ENCODE results near the gene KL. TPM values are rescaled to one million over a fixed set of nuclear protein-coding genes. Genes with fewer than 3 reads are reported as not detected.

KL gene
- total RNA-seq, 1 donor from 2014 or later, result not detected

- H3K9me3 ChIP-seq (ENCODE audit: low read depth), result no peaks in the 10 kb centered on the region
- H3F3A ChIP-seq (ENCODE audit: low read depth), result no peaks in the 10 kb centered on the region
- H3K4me2 ChIP-seq, result no peak overlapping the region
- no peak overlapping the region for H3K27ac Mint-ChIP-seq
- no peak overlapping the region for H3K9ac ChIP-seq
- H3K9me3 Mint-ChIP-seq, result no peaks in the 10 kb centered on the region
- H3K27me3 Mint-ChIP-seq (ENCODE audit: insufficient read depth, low read depth), result no peaks in the 10 kb centered on the region
- no peaks in the 10 kb centered on the region for H4K20me1 ChIP-seq (ENCODE audit: low read depth)
- no peak overlapping the region for H3K27ac ChIP-seq
- no peaks in the 10 kb centered on the region for H3K4me1 ChIP-seq
- no peaks in the 10 kb centered on the region for H3K36me3 ChIP-seq
- no peaks in the 10 kb centered on the region for H3K27me3 ChIP-seq
- no peak overlapping the region for H2AFZ ChIP-seq (replicated peaks)
- no peak overlapping the region for H3K4me3 Mint-ChIP-seq
- no peaks in the 10 kb centered on the region for H3K36me3 Mint-ChIP-seq
- no peaks in the 10 kb centered on the region for H3K79me2 ChIP-seq (ENCODE audit: low read depth)
- no peak overlapping the region for H3K4me3 ChIP-seq
- H3K4me1 Mint-ChIP-seq, result no peaks in the 10 kb centered on the region
- TF ChIP-seq CTCF (IDR thresholded peaks at IDR 0.05) (no peak), EZH2 (IDR thresholded peaks at IDR 0.05) (no peak), EZH2phosphoT487 (IDR thresholded peaks at IDR 0.05) (no peak)
- DNase-seq (ENCODE audit: low spot score), result no peak
Measured at GRCh38 chr13:33076001-33076992, 60.1 kb downstream of the KL start.

- no peaks in the 10 kb centered on the region for H3K4me1 Mint-ChIP-seq
- Histone ChIP-seq H3K9ac (no peak overlapping the region), H2AFZ (replicated peaks) (no peak overlapping the region), H3K4me3 (no peak overlapping the region), H3F3A (ENCODE audit: low read depth) (no peaks in the 10 kb centered on the region), H3K79me2 (ENCODE audit: low read depth) (no peaks in the 10 kb centered on the region), H3K27me3 (no peaks in the 10 kb centered on the region), H3K27ac (no peak overlapping the region), H4K20me1 (ENCODE audit: low read depth) (no peaks in the 10 kb centered on the region), H3K4me2 (no peak overlapping the region), H3K4me1 (no peaks in the 10 kb centered on the region), H3K36me3 (no peaks in the 10 kb centered on the region), H3K9me3 (ENCODE audit: low read depth) (no peaks in the 10 kb centered on the region)
- no peaks in the 10 kb centered on the region for H3K9me3 Mint-ChIP-seq
- no peak for DNase-seq (ENCODE audit: low spot score)
- peaks cover 2% of the 10 kb centered on the region for H3K27me3 Mint-ChIP-seq (ENCODE audit: insufficient read depth, low read depth)
- no peaks in the 10 kb centered on the region for H3K36me3 Mint-ChIP-seq
- no peak for TF ChIP-seq EZH2phosphoT487 (IDR thresholded peaks at IDR 0.05)
- no peak for TF ChIP-seq EZH2 (IDR thresholded peaks at IDR 0.05)
- TF ChIP-seq CTCF (IDR thresholded peaks at IDR 0.05), result no peak
- H3K4me3 Mint-ChIP-seq, result no peak overlapping the region
- no peak overlapping the region for H3K27ac Mint-ChIP-seq
Measured at GRCh38 chr13:33078263-33078662, 62.0 kb downstream of the KL start.

- H3K27ac Mint-ChIP-seq, result no peak overlapping the region
- no peak overlapping the region for H3K4me3 Mint-ChIP-seq
- no peaks in the 10 kb centered on the region for H3K4me1 ChIP-seq
- no peaks in the 10 kb centered on the region for H3K79me2 ChIP-seq (ENCODE audit: low read depth)
- no peaks in the 10 kb centered on the region for H3K9me3 ChIP-seq (ENCODE audit: low read depth)
- no peak overlapping the region for H3K27ac ChIP-seq
- no peak overlapping the region for H3K4me2 ChIP-seq
- H2AFZ ChIP-seq (replicated peaks), result no peak overlapping the region
- H3K36me3 ChIP-seq, result no peaks in the 10 kb centered on the region
- no peaks in the 10 kb centered on the region for H3K27me3 ChIP-seq
- H3K9ac ChIP-seq, result no peak overlapping the region
- no peak overlapping the region for H3K4me3 ChIP-seq
- no peaks in the 10 kb centered on the region for H3K9me3 Mint-ChIP-seq
- H3K4me1 Mint-ChIP-seq, result no peaks in the 10 kb centered on the region
- H4K20me1 ChIP-seq (ENCODE audit: low read depth), result no peaks in the 10 kb centered on the region
- TF ChIP-seq EZH2phosphoT487 (IDR thresholded peaks at IDR 0.05) (no peak), EZH2 (IDR thresholded peaks at IDR 0.05) (no peak), CTCF (IDR thresholded peaks at IDR 0.05) (no peak)
- peaks cover 2% of the 10 kb centered on the region for H3K27me3 Mint-ChIP-seq (ENCODE audit: insufficient read depth, low read depth)
- no peak for DNase-seq (ENCODE audit: low spot score)
- no peaks in the 10 kb centered on the region for H3K36me3 Mint-ChIP-seq
- H3F3A ChIP-seq (ENCODE audit: low read depth), result no peaks in the 10 kb centered on the region
Measured at GRCh38 chr13:33079960-33080359, 63.7 kb downstream of the KL start.
